PC-3 (cell line): ENCODE data around the gene UVSSA.

Source experiments
- EZH2 ChIP-seq: fragments of 300-600 bp; sonication (generic); IDR thresholded peaks from one replicate; pipeline ENCODE4 v1.6.1; 2017; ENCODE audit warnings: antibody characterized with exemption, mild to moderate bottlenecking, low read length; ENCODE audit not compliant: unreplicated experiment
- EZH2phosphoT487 ChIP-seq: fragments of 300-600 bp; sonication (generic); IDR thresholded peaks from 2 replicates; pipeline ENCODE4 v1.6.1; 2018; ENCODE audit warnings: mild to moderate bottlenecking, antibody characterized with exemption, low read length, borderline replicate concordance
- TF ChIP-seq, protein P1 (sequence below): fragments of 300-600 bp; sonication (generic); conservative IDR thresholded peaks from 2 replicates; pipeline ENCODE4 v1.5.1; 2017; ENCODE audit warnings: antibody characterized with exemption, low read depth, mild to moderate bottlenecking, low read length

GRCh38 chr4:1403177-1403583 is 56.2 kb downstream of the UVSSA start:
- TF ChIP-seq EZH2phosphoT487 (no peak), EZH2 (no peak)
- TF ChIP-seq, protein P1, sequence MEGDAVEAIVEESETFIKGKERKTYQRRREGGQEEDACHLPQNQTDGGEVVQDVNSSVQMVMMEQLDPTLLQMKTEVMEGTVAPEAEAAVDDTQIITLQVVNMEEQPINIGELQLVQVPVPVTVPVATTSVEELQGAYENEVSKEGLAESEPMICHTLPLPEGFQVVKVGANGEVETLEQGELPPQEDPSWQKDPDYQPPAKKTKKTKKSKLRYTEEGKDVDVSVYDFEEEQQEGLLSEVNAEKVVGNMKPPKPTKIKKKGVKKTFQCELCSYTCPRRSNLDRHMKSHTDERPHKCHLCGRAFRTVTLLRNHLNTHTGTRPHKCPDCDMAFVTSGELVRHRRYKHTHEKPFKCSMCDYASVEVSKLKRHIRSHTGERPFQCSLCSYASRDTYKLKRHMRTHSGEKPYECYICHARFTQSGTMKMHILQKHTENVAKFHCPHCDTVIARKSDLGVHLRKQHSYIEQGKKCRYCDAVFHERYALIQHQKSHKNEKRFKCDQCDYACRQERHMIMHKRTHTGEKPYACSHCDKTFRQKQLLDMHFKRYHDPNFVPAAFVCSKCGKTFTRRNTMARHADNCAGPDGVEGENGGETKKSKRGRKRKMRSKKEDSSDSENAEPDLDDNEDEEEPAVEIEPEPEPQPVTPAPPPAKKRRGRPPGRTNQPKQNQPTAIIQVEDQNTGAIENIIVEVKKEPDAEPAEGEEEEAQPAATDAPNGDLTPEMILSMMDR = no peak
